A549 (cell line): ENCODE measurements around the gene SPIRE1. TPM values are rescaled to one million over a fixed set of nuclear protein-coding genes. Genes with fewer than 3 reads are reported as not detected.

Source experiments
- ATAC-seq, 2 experiments: fragments of 200-7000 bp in 1 of 2; fragments of >200 bp in 1 of 2; cut with Nextera tagmentation in 1 of 2; cut with Tn5 transposase in 1 of 2; 3 replicates each; pipeline versions ENCODE4 v1.8.0 to v1.9.1; 2018 to 2020; ENCODE audit warnings: mild to moderate bottlenecking in 1 of 2, moderate library complexity in 1 of 2
- CTCF ChIA-PET: fragments of 300-600 bp; sonication (Branson Sonifier 250); formaldehyde crosslinking; extraction: SDS; loops from one replicate; lab custom pipeline; 2021; ENCODE audit warnings: antibody characterized with exemption, inconsistent platforms; lab: Yijun Ruan, JAX
- POLR2A ChIA-PET: fragments of 350-600 bp; formaldehyde crosslinking; extraction: SDS; loops from one replicate; lab custom pipeline; 2021; ENCODE audit warnings: antibody characterized with exemption, inconsistent platforms; lab: Yijun Ruan, JAX
- DNase-seq, 2 experiments: peaks; one replicate each; pipeline versions ENCODE4 v3.0.0 to v3.0.0-alpha.2; 2011 to 2016; ENCODE audit warnings: low read depth in 1 of 2, low spot score in 1 of 2
- FAIRE-seq: peaks from 2 replicates; lab custom pipeline; 2011; peaks lifted over from hg19 to GRCh38; lab: Jason Lieb, UNC
- H3K27ac ChIP-seq, 2 experiments: fragments of >200 bp; sonication (Bioruptor Twin); formaldehyde crosslinking; 3 replicates each; pipeline ENCODE4 v1.5.1; 2016 to 2017
- H3K4me1 ChIP-seq: fragments of >200 bp; sonication (Bioruptor Twin); formaldehyde crosslinking; 3 replicates; pipeline ENCODE4 v1.6.1; 2016
- H3K4me2 ChIP-seq: fragments of >200 bp; sonication (Bioruptor Twin); formaldehyde crosslinking; 3 replicates; pipeline ENCODE4 v1.6.1; 2016
- H3K4me3 ChIP-seq: fragments of >200 bp; sonication (Bioruptor Twin); formaldehyde crosslinking; 3 replicates; pipeline ENCODE4 v1.5.1; 2016
- H3K9me3 ChIP-seq: fragments of >200 bp; sonication (Bioruptor Twin); formaldehyde crosslinking; 3 replicates; pipeline ENCODE4 v1.6.1; 2016
- BHLHE40 ChIP-seq: IDR thresholded peaks from 2 replicates; pipeline ENCODE4 v1.6.1; 2012; ENCODE audit warnings: low read depth, low read length, inconsistent platforms
- CBX8 ChIP-seq: fragments of 200-600 bp; sonication (generic); IDR thresholded peaks from 2 replicates; pipeline ENCODE4 v1.6.1; 2016
- CHD2 ChIP-seq: fragments of 150-350 bp; IDR thresholded peaks from 2 replicates; pipeline ENCODE4 v1.6.1; 2014; ENCODE audit warnings: low read length; ENCODE audit not compliant: partially characterized antibody
- CHD4 ChIP-seq: fragments of 200-600 bp; sonication (generic); IDR thresholded peaks from 2 replicates; pipeline ENCODE4 v1.6.1; 2016; ENCODE audit warnings: antibody characterized with exemption, mild to moderate bottlenecking, borderline replicate concordance
- GATA3 ChIP-seq: IDR thresholded peaks from 2 replicates; pipeline ENCODE4 v1.6.1; 2012; ENCODE audit warnings: borderline replicate concordance
- HDAC2 ChIP-seq: fragments of 200-600 bp; sonication (generic); IDR thresholded peaks from 2 replicates; pipeline ENCODE4 v1.6.1; 2016
- HEYL ChIP-seq: fragments of 250-450 bp; sonication (Bioruptor Pico); IDR thresholded peaks from 2 replicates; pipeline ENCODE4 v1.8.0; 2021; ENCODE audit warnings: mild to moderate bottlenecking, moderate library complexity
- HOXA7 ChIP-seq: fragments of 250-450 bp; sonication (Bioruptor Pico); IDR thresholded peaks from 2 replicates; pipeline ENCODE4 v1.5.0; 2020; ENCODE audit warnings: mild to moderate bottlenecking, moderate library complexity
- HOXB13 ChIP-seq: fragments of 250-450 bp; sonication (Bioruptor Pico); IDR thresholded peaks from 2 replicates; pipeline ENCODE4 v1.5.0; 2020; ENCODE audit warnings: low read depth, mild to moderate bottlenecking, moderate library complexity
- HOXB5 ChIP-seq: fragments of 250-450 bp; sonication (Bioruptor Pico); IDR thresholded peaks from 2 replicates; pipeline ENCODE4 v1.5.0; 2020; ENCODE audit warnings: mild to moderate bottlenecking, moderate library complexity
- MAFK ChIP-seq: fragments of 450-650 bp; IDR thresholded peaks from 2 replicates; pipeline ENCODE4 v1.6.1; 2014; ENCODE audit not compliant: partially characterized antibody
- MAZ ChIP-seq: fragments of 150-350 bp; IDR thresholded peaks from 2 replicates; pipeline ENCODE4 v1.6.1; 2014; ENCODE audit warnings: antibody characterized with exemption, low read depth, low read length, borderline replicate concordance
- MYC ChIP-seq: IDR thresholded peaks from 2 replicates; pipeline ENCODE4 v1.6.1; 2012; ENCODE audit warnings: mild to moderate bottlenecking, inconsistent platforms, low read length, improper control_type of control experiment, borderline replicate concordance
- NFE2L2 ChIP-seq: fragments of 150-350 bp; conservative IDR thresholded peaks from 2 replicates; pipeline ENCODE4 v1.6.1; 2014; ENCODE audit warnings: low read length
- NPAS2 ChIP-seq: fragments of 250-450 bp; sonication (Bioruptor Pico); IDR thresholded peaks from 2 replicates; pipeline ENCODE4 v1.8.0; 2022; ENCODE audit warnings: mild to moderate bottlenecking, moderate library complexity, borderline replicate concordance
- NR3C1 ChIP-seq: fragments of >200 bp; sonication (Bioruptor Twin); formaldehyde crosslinking; IDR thresholded peaks from 3 replicates; pipeline ENCODE4 v1.6.1; 2017
- POLR2AphosphoS2 ChIP-seq: conservative IDR thresholded peaks from 2 replicates; pipeline ENCODE4 v1.6.1; 2012; ENCODE audit warnings: low read length, improper control_type of control experiment, inconsistent platforms
- RARB ChIP-seq: fragments of 250-450 bp; sonication (Bioruptor Pico); IDR thresholded peaks from 2 replicates; pipeline ENCODE4 v1.8.0; 2021; ENCODE audit warnings: mild to moderate bottlenecking, moderate library complexity
- SMC3 ChIP-seq: fragments of >200 bp; sonication (Bioruptor Twin); formaldehyde crosslinking; IDR thresholded peaks from 3 replicates; pipeline ENCODE4 v1.6.1; 2018; ENCODE audit warnings: inconsistent platforms
- SREBF2 ChIP-seq: fragments of 450-650 bp; IDR thresholded peaks from 2 replicates; pipeline ENCODE4 v1.6.1; 2014; ENCODE audit warnings: mild to moderate bottlenecking, moderate library complexity
- TP53 ChIP-seq: fragments of 250-450 bp; sonication (Bioruptor Pico); IDR thresholded peaks from 2 replicates; pipeline ENCODE4 v1.5.0; 2021; ENCODE audit warnings: mild to moderate bottlenecking, moderate library complexity
- ZSCAN20 ChIP-seq: fragments of 250-450 bp; sonication (Bioruptor Pico); IDR thresholded peaks from 2 replicates; pipeline ENCODE4 v1.8.0; 2022; ENCODE audit warnings: mild to moderate bottlenecking, moderate library complexity
- WGBS: methylation state at CpG from one replicate; pipeline ENCODE4 v1.1.6; 2017; ENCODE audit errors: missing lambda C conversion rate; 5-methylcytosine and 5-hydroxymethylcytosine counted together
- polyA plus RNA-seq, 4 experiments: library from polyadenylated mRNA; depleted of rRNA in 3 of 4; stranded (reverse); fragments of >200 nt; fragmentation: RNase III in 1 of 4; extraction: RNeasy Plus Mini Kit Qiagen cat#74134 plus additional on column Dnase treatment in 1 of 4; gene quantifications; 2 replicates in 3 of 4; 3 replicates in 1 of 4; pipeline ENCODE4 v1.2.3, GENCODE V29; 2011 to 2017
- TF ChIP-seq, protein P1 (sequence below): fragments of 200-600 bp; sonication (generic); IDR thresholded peaks from 2 replicates; pipeline ENCODE4 v1.6.1; 2016; ENCODE audit warnings: antibody characterized with exemption, mild to moderate bottlenecking, moderate library complexity
- TF ChIP-seq, protein P2 (sequence below): fragments of >200 bp; sonication (Bioruptor Twin); formaldehyde crosslinking; IDR thresholded peaks from 3 replicates; pipeline ENCODE4 v1.5.1; 2016
- TF ChIP-seq, protein P3 (sequence below): IDR thresholded peaks from 2 replicates; pipeline ENCODE4 v1.6.1; 2012; ENCODE audit warnings: low read depth, borderline replicate concordance
- TF ChIP-seq, protein P4 (sequence below): fragments of >200 bp; sonication (Bioruptor Twin); formaldehyde crosslinking; IDR thresholded peaks from 2 replicates; pipeline ENCODE4 v1.6.1; 2016
- TF ChIP-seq, protein P5 (sequence below): IDR thresholded peaks from 2 replicates; pipeline ENCODE4 v1.6.1; 2012

The SPIRE1 gene
- polyA plus RNA-seq, 2 of the 4 experiments (the other 2 are of a cell fraction) = 8.3 to 29.4 TPM

DNA sequence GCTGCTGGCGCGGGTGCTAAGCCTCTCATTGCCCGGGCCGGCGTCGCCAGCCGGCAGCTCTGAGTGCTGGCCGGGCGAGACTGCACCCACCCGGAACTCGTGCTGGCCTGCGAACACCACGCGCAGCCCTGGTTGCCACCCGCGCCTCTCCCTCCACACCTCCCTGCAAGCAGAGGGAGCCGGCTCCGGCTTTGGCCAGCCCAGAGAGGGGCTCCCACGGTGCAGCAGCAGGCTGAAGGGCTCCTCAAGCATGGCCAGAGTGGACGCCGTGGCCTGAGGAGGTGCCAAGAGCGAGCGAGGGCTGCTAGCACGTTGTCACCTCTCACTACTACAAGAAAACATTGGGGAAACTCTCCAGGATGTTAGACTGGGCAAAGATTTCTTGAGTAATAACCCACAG is 98.6 kb downstream of the SPIRE1 start:
- H3K4me1 ChIP-seq = no peaks in the 10 kb centered on the region
- ChIA-PET POLR2A (no interaction called here), CTCF (interaction anchor here (1.0 kb wide), 1 partner anchor 154 kb away, joined by 3 read pairs; no protein-coding TSS in a partner anchor)
- H3K4me2 ChIP-seq = no peak overlapping the region
- H3K4me3 ChIP-seq = no peak overlapping the region
- ATAC-seq (no peak), FAIRE-seq (no peak), DNase-seq (no peak)
- WGBS = 96% methylated on average over 14 of the region's 24 CpGs
- no peak overlapping the region for H3K27ac ChIP-seq
- no peaks in the 10 kb centered on the region for H3K9me3 ChIP-seq
- TF ChIP-seq, protein P1, sequence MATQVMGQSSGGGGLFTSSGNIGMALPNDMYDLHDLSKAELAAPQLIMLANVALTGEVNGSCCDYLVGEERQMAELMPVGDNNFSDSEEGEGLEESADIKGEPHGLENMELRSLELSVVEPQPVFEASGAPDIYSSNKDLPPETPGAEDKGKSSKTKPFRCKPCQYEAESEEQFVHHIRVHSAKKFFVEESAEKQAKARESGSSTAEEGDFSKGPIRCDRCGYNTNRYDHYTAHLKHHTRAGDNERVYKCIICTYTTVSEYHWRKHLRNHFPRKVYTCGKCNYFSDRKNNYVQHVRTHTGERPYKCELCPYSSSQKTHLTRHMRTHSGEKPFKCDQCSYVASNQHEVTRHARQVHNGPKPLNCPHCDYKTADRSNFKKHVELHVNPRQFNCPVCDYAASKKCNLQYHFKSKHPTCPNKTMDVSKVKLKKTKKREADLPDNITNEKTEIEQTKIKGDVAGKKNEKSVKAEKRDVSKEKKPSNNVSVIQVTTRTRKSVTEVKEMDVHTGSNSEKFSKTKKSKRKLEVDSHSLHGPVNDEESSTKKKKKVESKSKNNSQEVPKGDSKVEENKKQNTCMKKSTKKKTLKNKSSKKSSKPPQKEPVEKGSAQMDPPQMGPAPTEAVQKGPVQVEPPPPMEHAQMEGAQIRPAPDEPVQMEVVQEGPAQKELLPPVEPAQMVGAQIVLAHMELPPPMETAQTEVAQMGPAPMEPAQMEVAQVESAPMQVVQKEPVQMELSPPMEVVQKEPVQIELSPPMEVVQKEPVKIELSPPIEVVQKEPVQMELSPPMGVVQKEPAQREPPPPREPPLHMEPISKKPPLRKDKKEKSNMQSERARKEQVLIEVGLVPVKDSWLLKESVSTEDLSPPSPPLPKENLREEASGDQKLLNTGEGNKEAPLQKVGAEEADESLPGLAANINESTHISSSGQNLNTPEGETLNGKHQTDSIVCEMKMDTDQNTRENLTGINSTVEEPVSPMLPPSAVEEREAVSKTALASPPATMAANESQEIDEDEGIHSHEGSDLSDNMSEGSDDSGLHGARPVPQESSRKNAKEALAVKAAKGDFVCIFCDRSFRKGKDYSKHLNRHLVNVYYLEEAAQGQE = no peak
- TF ChIP-seq, protein P2, sequence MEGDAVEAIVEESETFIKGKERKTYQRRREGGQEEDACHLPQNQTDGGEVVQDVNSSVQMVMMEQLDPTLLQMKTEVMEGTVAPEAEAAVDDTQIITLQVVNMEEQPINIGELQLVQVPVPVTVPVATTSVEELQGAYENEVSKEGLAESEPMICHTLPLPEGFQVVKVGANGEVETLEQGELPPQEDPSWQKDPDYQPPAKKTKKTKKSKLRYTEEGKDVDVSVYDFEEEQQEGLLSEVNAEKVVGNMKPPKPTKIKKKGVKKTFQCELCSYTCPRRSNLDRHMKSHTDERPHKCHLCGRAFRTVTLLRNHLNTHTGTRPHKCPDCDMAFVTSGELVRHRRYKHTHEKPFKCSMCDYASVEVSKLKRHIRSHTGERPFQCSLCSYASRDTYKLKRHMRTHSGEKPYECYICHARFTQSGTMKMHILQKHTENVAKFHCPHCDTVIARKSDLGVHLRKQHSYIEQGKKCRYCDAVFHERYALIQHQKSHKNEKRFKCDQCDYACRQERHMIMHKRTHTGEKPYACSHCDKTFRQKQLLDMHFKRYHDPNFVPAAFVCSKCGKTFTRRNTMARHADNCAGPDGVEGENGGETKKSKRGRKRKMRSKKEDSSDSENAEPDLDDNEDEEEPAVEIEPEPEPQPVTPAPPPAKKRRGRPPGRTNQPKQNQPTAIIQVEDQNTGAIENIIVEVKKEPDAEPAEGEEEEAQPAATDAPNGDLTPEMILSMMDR = no peak
- no peak for TF ChIP-seq POLR2AphosphoS2
- TF ChIP-seq CHD2 = no peak
- no peak for TF ChIP-seq GATA3
- no peak for TF ChIP-seq NPAS2 (CRISPR knock-in tag)
- no peak for TF ChIP-seq MYC
- no peak for TF ChIP-seq RARB (CRISPR knock-in tag)
- TF ChIP-seq, protein P3, sequence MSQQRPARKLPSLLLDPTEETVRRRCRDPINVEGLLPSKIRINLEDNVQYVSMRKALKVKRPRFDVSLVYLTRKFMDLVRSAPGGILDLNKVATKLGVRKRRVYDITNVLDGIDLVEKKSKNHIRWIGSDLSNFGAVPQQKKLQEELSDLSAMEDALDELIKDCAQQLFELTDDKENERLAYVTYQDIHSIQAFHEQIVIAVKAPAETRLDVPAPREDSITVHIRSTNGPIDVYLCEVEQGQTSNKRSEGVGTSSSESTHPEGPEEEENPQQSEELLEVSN = no peak
- TF ChIP-seq HDAC2 = no peak
- TF ChIP-seq ZSCAN20 (CRISPR knock-in tag) = no peak
- no peak for TF ChIP-seq NR3C1
- TF ChIP-seq MAZ = no peak
- TF ChIP-seq NFE2L2 = no peak
- TF ChIP-seq, protein P4, sequence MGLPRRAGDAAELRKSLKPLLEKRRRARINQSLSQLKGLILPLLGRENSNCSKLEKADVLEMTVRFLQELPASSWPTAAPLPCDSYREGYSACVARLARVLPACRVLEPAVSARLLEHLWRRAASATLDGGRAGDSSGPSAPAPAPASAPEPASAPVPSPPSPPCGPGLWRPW = no peak

DNA sequence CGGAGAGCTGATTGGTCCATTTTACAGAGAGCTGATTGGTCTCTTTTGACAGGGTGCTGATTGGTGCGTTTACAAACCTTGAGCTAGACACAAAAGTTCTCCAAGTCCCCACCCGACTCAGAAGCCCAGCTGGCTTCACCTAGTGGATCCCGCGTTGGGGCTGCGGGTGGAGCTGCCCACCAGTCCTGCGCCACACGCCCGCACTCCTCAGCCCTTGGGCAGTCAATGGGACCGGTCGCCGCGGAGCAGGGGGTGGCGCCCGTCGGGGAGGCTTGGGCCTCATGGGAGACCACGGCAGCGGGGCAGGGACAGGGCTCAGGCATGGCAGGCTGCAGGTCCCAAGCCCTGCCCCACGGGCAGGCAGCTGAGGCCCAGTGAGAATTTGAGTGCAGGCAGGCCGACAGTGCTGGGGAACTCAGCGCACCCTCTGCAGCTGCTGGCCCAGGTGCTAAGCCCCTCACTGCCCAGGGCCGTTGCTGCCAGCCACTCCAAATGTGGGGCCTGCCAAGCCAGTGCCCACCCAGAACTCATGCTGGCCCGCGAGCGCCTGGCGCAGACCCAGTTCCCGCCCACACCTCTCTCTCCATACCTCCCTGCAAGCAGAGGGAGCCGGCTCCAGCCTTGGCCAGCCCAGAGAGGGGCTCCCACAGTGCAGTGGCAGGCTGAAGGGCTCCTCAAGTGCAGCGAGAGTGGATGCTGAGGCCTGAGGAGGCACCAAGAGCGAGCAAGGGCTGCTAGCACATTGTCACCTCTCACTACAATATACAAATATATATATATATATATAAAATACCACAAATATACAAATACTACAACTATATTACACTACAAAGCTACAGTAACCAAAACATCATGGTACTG is 100.7 kb downstream of the SPIRE1 start:
- no peaks in the 10 kb centered on the region for H3K9me3 ChIP-seq
- TF ChIP-seq HEYL (no peak), MAFK (no peak), CHD4 (no peak), CBX8 (no peak), RARB (CRISPR knock-in tag) (no peak), HOXB5 (no peak), SREBF2 (no peak), SMC3 (no peak), HOXA7 (CRISPR knock-in tag) (no peak), TP53 (CRISPR knock-in tag) (no peak), NFE2L2 (no peak), BHLHE40 (no peak), HOXB13 (CRISPR knock-in tag) (no peak), NR3C1 (no peak)
- TF ChIP-seq, protein P3 = no peak
- TF ChIP-seq, protein P5, sequence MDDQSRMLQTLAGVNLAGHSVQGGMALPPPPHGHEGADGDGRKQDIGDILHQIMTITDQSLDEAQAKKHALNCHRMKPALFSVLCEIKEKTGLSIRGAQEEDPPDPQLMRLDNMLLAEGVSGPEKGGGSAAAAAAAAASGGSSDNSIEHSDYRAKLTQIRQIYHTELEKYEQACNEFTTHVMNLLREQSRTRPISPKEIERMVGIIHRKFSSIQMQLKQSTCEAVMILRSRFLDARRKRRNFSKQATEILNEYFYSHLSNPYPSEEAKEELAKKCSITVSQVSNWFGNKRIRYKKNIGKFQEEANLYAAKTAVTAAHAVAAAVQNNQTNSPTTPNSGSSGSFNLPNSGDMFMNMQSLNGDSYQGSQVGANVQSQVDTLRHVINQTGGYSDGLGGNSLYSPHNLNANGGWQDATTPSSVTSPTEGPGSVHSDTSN = no peak
- TF ChIP-seq, protein P4 = no peak
- TF ChIP-seq, all 56 proteins: peak for 0
- Histone ChIP-seq H3K4me2 (no peak overlapping the region), H3K4me3 (no peak overlapping the region), H3K4me1 (peaks cover 11% of the 10 kb centered on the region), H3K27ac (no peak overlapping the region)
- ATAC-seq (no peak), DNase-seq (no peak), FAIRE-seq (no peak)
- WGBS = 92% methylated on average over 11 of the region's 30 CpGs
- ChIA-PET POLR2A (no interaction called here), CTCF (no interaction called here)
